Subcutaneous adipose tissue (tissue), 4 donors: ENCODE measurements around the gene ITGAV. TPM values are rescaled to one million over a fixed set of nuclear protein-coding genes. Genes with fewer than 3 reads are reported as not detected.

Source experiments
- CTCF ChIP-seq: fragments of 450-650 bp; IDR thresholded peaks from one replicate; pipeline ENCODE4 v1.5.1; 2016; ENCODE audit warnings: low read depth, mild to moderate bottlenecking, control low read depth, antibody characterized with exemption, moderate library complexity
- total RNA-seq, 4 donors: library from RNA; depleted of rRNA; stranded (reverse); fragments of >200 nt; gene quantifications; one replicate each; pipeline ENCODE4 v1.1.0, GENCODE V29; 2016

ITGAV gene
- total RNA-seq, 4 donors from 2014 or later = 90.8 to 130 (median 114) TPM

GRCh38 chr2:186634701-186635100, 44.8 kb downstream of the ITGAV start:
- TF ChIP-seq CTCF = no peak

GRCh38 chr2:186636800-186637496, 47.1 kb downstream of the ITGAV start:
- TF ChIP-seq CTCF = no peak

- no peak for TF ChIP-seq CTCF
Observed at GRCh38 chr2:186637497-186637800, 47.6 kb downstream of the ITGAV start.

GRCh38 chr2:186639939-186640338, 50.1 kb downstream of the ITGAV start:
- no peak for TF ChIP-seq CTCF

GRCh38 chr2:186641132-186641806, 51.4 kb downstream of the ITGAV start:
- TF ChIP-seq CTCF = no peak

- TF ChIP-seq CTCF = no peak
Observed at GRCh38 chr2:186641807-186642321, 52.0 kb downstream of the ITGAV start.

- no peak for TF ChIP-seq CTCF
Observed at GRCh38 chr2:186644791-186645190, 54.9 kb downstream of the ITGAV start.
